Measurements from ENCODE around the gene CSH1.

The CSH1 gene

DNA sequence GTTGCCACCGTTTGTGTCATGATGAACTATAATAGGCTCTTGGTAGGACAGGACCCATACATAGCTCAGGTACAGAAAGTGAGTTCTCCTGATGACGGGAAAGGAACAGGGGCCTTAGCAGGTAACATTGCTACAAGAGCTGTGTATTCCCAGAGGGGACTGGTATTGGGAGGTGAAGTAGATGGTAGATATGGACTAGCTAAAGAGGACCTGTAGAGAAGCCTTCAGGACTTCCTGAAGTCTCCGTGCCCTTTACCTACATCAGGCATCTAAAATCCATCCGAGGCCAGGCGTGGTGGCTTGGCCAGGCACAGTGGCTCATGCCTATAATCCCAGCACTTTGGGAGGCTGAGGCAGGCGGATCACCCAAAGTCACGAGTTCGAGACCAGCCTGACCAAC lies 41.2 kb downstream of the CSH1 start:
- no peak overlapping the region for H3K27ac ChIP-seq (ENCODE audit: extremely low read depth, low read depth, low read length)
- H3K36me3 ChIP-seq (ENCODE audit: control insufficient read depth in 2 of 2, insufficient read depth in 1 of 2, low read length in 2 of 2) = no peaks in the 10 kb centered on the region
- TF ChIP-seq, protein P1, sequence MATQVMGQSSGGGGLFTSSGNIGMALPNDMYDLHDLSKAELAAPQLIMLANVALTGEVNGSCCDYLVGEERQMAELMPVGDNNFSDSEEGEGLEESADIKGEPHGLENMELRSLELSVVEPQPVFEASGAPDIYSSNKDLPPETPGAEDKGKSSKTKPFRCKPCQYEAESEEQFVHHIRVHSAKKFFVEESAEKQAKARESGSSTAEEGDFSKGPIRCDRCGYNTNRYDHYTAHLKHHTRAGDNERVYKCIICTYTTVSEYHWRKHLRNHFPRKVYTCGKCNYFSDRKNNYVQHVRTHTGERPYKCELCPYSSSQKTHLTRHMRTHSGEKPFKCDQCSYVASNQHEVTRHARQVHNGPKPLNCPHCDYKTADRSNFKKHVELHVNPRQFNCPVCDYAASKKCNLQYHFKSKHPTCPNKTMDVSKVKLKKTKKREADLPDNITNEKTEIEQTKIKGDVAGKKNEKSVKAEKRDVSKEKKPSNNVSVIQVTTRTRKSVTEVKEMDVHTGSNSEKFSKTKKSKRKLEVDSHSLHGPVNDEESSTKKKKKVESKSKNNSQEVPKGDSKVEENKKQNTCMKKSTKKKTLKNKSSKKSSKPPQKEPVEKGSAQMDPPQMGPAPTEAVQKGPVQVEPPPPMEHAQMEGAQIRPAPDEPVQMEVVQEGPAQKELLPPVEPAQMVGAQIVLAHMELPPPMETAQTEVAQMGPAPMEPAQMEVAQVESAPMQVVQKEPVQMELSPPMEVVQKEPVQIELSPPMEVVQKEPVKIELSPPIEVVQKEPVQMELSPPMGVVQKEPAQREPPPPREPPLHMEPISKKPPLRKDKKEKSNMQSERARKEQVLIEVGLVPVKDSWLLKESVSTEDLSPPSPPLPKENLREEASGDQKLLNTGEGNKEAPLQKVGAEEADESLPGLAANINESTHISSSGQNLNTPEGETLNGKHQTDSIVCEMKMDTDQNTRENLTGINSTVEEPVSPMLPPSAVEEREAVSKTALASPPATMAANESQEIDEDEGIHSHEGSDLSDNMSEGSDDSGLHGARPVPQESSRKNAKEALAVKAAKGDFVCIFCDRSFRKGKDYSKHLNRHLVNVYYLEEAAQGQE (tag by site-specific recombination; IDR thresholded peaks at IDR 0.05) = no peak
- TF ChIP-seq ZSCAN16 (tag by site-specific recombination; IDR thresholded peaks at IDR 0.05) (no peak), ZNF239 (tag by site-specific recombination; IDR thresholded peaks at IDR 0.05) (no peak), ZNF791 (tag by site-specific recombination; IDR thresholded peaks at IDR 0.05) (no peak), TRIM28 (IDR thresholded peaks at IDR 0.05; ENCODE audit: borderline replicate concordance, low read length) (no peak), HOXC10 (CRISPR knock-in tag; IDR thresholded peaks at IDR 0.05) (no peak), PRDM10 (tag by site-specific recombination; IDR thresholded peaks at IDR 0.05) (no peak), TSHZ1 (tag by site-specific recombination; IDR thresholded peaks at IDR 0.05; ENCODE audit: borderline replicate concordance) (no peak), ZNF521 (tag by site-specific recombination; IDR thresholded peaks at IDR 0.05) (no peak), GLI2 (tag by site-specific recombination; IDR thresholded peaks at IDR 0.05; ENCODE audit: borderline replicate concordance, low read depth) (no peak), ZNF530 (tag by site-specific recombination; IDR thresholded peaks at IDR 0.05; ENCODE audit: low read depth) (no peak), ZNF132 (tag by site-specific recombination; IDR thresholded peaks at IDR 0.05; ENCODE audit: borderline replicate concordance) (no peak), HOXA7 (CRISPR knock-in tag; IDR thresholded peaks at IDR 0.05; ENCODE audit: borderline replicate concordance) (no peak), ZNF140 (tag by site-specific recombination; IDR thresholded peaks at IDR 0.05) (no peak), ZNF354C (tag by site-specific recombination; IDR thresholded peaks at IDR 0.05; ENCODE audit: borderline replicate concordance, low read depth) (no peak), ZNF488 (tag by site-specific recombination; IDR thresholded peaks at IDR 0.05) (no peak)
- TF ChIP-seq, protein P2, sequence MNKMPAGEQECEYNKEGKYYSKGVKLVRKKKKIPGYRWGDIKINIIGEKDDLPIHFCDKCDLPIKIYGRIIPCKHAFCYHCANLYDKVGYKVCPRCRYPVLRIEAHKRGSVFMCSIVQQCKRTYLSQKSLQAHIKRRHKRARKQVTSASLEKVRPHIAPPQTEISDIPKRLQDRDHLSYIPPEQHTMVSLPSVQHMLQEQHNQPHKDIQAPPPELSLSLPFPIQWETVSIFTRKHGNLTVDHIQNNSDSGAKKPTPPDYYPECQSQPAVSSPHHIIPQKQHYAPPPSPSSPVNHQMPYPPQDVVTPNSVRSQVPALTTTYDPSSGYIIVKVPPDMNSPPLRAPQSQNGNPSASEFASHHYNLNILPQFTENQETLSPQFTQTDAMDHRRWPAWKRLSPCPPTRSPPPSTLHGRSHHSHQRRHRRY (tag by site-specific recombination; IDR thresholded peaks at IDR 0.05) = no peak
- TF ChIP-seq, protein P3, sequence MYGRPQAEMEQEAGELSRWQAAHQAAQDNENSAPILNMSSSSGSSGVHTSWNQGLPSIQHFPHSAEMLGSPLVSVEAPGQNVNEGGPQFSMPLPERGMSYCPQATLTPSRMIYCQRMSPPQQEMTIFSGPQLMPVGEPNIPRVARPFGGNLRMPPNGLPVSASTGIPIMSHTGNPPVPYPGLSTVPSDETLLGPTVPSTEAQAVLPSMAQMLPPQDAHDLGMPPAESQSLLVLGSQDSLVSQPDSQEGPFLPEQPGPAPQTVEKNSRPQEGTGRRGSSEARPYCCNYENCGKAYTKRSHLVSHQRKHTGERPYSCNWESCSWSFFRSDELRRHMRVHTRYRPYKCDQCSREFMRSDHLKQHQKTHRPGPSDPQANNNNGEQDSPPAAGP (tag by site-specific recombination; IDR thresholded peaks at IDR 0.05) = no peak
- TF ChIP-seq, protein P4, sequence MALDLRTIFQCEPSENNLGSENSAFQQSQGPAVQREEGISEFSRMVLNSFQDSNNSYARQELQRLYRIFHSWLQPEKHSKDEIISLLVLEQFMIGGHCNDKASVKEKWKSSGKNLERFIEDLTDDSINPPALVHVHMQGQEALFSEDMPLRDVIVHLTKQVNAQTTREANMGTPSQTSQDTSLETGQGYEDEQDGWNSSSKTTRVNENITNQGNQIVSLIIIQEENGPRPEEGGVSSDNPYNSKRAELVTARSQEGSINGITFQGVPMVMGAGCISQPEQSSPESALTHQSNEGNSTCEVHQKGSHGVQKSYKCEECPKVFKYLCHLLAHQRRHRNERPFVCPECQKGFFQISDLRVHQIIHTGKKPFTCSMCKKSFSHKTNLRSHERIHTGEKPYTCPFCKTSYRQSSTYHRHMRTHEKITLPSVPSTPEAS (tag by site-specific recombination; IDR thresholded peaks at IDR 0.05) = no peak
- H3K9me3 ChIP-seq (ENCODE audit: control insufficient read depth, insufficient read depth, low read depth, low read length) = no peaks in the 10 kb centered on the region
- ChIA-PET POLR2A (no interaction called here), CTCF (interaction anchor here (0.6 to 3.2 kb wide), 6 partner anchors 9 to 167 kb away, joined by 3 to 25 read pairs (median 6); no protein-coding TSS in a partner anchor)
- no peak overlapping the region for H3K4me3 ChIP-seq (ENCODE audit: low read depth, low read length)
- no peaks in the 10 kb centered on the region for H3K4me1 ChIP-seq (ENCODE audit: control insufficient read depth, insufficient read depth, low read length)

All from HEK293 (cell line).